ENCODE measurements around the gene PERM1.

DNA sequence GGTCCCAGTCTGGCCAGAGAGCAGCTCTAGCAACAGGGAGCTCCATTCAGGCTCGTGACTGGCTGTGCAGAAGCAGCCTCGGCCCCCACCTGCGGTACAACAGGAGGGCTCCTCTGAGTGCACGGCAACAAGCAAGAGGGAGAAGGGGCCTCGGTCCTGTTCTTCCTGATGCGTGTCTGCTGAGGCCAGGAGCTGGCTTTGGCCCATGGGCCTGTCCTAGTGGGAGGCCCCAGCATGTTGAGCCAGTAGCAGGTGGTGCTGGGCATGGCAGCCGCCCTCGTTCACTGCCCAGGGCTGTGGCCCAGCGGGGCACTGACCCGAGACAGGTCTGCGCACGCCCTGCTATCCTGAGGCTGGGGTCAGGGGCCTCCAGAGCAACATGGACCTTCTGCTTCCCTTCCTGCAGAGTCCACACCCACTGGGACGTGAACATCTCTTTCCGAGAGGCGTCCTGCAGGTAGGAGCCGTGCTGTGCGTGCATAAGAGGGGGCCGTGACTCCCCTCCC, 51.2 kb downstream of the PERM1 start:
- TF ChIP-seq, protein P1, sequence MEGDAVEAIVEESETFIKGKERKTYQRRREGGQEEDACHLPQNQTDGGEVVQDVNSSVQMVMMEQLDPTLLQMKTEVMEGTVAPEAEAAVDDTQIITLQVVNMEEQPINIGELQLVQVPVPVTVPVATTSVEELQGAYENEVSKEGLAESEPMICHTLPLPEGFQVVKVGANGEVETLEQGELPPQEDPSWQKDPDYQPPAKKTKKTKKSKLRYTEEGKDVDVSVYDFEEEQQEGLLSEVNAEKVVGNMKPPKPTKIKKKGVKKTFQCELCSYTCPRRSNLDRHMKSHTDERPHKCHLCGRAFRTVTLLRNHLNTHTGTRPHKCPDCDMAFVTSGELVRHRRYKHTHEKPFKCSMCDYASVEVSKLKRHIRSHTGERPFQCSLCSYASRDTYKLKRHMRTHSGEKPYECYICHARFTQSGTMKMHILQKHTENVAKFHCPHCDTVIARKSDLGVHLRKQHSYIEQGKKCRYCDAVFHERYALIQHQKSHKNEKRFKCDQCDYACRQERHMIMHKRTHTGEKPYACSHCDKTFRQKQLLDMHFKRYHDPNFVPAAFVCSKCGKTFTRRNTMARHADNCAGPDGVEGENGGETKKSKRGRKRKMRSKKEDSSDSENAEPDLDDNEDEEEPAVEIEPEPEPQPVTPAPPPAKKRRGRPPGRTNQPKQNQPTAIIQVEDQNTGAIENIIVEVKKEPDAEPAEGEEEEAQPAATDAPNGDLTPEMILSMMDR (conservative IDR thresholded peaks at IDR 0.05) = no peak
- no peak for TF ChIP-seq EZH2 (IDR thresholded peaks at IDR 0.05; ENCODE audit: low read depth)
